Smooth muscle cell (in vitro differentiated cells): ENCODE data around the gene B4GALT2. TPM values are rescaled to one million over a fixed set of nuclear protein-coding genes. Genes with fewer than 3 reads are reported as not detected.

ENCODE experiments used
- DNase-seq: peaks from one replicate; lab custom pipeline; 2025; ENCODE audit not compliant: unreplicated experiment; lab: John Stamatoyannopoulos, UW
- H2AFZ ChIP-seq: fragments of 200-600 bp; sonication (generic); 2 replicates; pipeline ENCODE4 v1.6.0; 2016; ENCODE audit warnings: antibody characterized with exemption, low read depth, mild to moderate bottlenecking
- H3F3A ChIP-seq: fragments of 200-600 bp; sonication (generic); 2 replicates; pipeline ENCODE4 v1.6.0; 2017; ENCODE audit warnings: antibody characterized with exemption, low read depth
- H3K27ac ChIP-seq: fragments of 200-600 bp; sonication (generic); 2 replicates; pipeline ENCODE4 v1.5.1; 2016; ENCODE audit warnings: low read depth, mild to moderate bottlenecking
- H3K27me3 ChIP-seq: fragments of 200-600 bp; sonication (generic); 2 replicates; pipeline ENCODE4 v1.6.1; 2016; ENCODE audit warnings: low read depth, mild to moderate bottlenecking
- H3K36me3 ChIP-seq: fragments of 200-600 bp; sonication (generic); 2 replicates; pipeline ENCODE4 v1.5.1; 2016; ENCODE audit warnings: low read depth
- H3K4me1 ChIP-seq: fragments of 200-600 bp; sonication (generic); 2 replicates; pipeline ENCODE4 v1.5.1; 2016; ENCODE audit warnings: low read depth
- H3K4me2 ChIP-seq: fragments of 200-600 bp; sonication (generic); 2 replicates; pipeline ENCODE4 v1.6.0; 2016; ENCODE audit warnings: mild to moderate bottlenecking
- H3K4me3 ChIP-seq: fragments of 200-600 bp; sonication (generic); 2 replicates; pipeline ENCODE4 v1.5.1; 2016; ENCODE audit warnings: mild to moderate bottlenecking
- H3K79me2 ChIP-seq: fragments of 200-600 bp; sonication (generic); 2 replicates; pipeline ENCODE4 v1.6.0; 2016; ENCODE audit warnings: low read depth, mild to moderate bottlenecking
- H3K9ac ChIP-seq: fragments of 200-600 bp; sonication (generic); 2 replicates; pipeline ENCODE4 v1.6.0; 2016; ENCODE audit warnings: low read depth
- H3K9me3 ChIP-seq: fragments of 200-600 bp; sonication (generic); replicated peaks from 2 replicates; pipeline ENCODE4 v1.5.1; 2016; ENCODE audit warnings: low read depth
- H4K20me1 ChIP-seq: fragments of 200-600 bp; sonication (generic); 2 replicates; pipeline ENCODE4 v1.6.0; 2016; ENCODE audit warnings: low read depth
- WGBS: methylation state at CpG from one replicate; pipeline ENCODE4 v1.1.7; 2016; ENCODE audit warnings: low lambda C conversion rate; 5-methylcytosine and 5-hydroxymethylcytosine counted together
- polyA plus RNA-seq: library from polyadenylated mRNA; unstranded; fragments of >200 nt; fragmentation: Nextera tagmentation; extraction: Ambion mirVana; gene quantifications from 2 replicates; pipeline ENCODE4 v1.2.1, GENCODE V29; 2016
- total RNA-seq: library from RNA; depleted of rRNA; stranded (reverse); fragments of >200 nt; gene quantifications from 2 replicates; pipeline ENCODE4 v1.2.3, GENCODE V29; 2014
- TF ChIP-seq, protein P1 (sequence below): fragments of 200-600 bp; sonication (generic); IDR thresholded peaks from 2 replicates; pipeline ENCODE4 v1.5.1; 2017; ENCODE audit warnings: borderline replicate concordance, mild to moderate bottlenecking, antibody characterized with exemption; ENCODE audit not compliant: insufficient read depth, poor library complexity, severe bottlenecking

Gene B4GALT2
- total and polyA plus RNA-seq, 2 experiments from 2014 or later: 52.4 to 135 TPM

DNA sequence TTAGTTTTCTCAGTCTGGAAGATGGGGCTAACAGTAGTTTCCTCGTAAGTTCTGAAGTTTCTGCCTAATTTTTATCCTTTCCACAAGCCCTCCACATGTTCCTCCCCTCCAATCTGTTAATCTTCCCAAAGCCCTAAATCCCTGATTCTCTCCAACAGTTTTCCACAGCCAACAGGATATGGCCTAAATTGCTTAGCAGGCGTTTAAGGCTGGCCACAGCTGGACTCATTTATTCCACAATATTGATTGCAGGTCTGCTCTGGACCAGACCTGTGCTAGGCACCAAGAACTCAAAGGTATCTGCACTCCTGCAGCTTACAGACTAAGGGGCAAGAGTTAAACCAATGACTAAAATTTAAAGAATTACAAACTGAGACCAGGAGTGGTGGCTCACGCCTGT, 48.3 kb downstream of the B4GALT2 start:
- H3K27ac ChIP-seq: no peak overlapping the region
- H4K20me1 ChIP-seq: no peaks in the 10 kb centered on the region
- TF ChIP-seq, protein P1, sequence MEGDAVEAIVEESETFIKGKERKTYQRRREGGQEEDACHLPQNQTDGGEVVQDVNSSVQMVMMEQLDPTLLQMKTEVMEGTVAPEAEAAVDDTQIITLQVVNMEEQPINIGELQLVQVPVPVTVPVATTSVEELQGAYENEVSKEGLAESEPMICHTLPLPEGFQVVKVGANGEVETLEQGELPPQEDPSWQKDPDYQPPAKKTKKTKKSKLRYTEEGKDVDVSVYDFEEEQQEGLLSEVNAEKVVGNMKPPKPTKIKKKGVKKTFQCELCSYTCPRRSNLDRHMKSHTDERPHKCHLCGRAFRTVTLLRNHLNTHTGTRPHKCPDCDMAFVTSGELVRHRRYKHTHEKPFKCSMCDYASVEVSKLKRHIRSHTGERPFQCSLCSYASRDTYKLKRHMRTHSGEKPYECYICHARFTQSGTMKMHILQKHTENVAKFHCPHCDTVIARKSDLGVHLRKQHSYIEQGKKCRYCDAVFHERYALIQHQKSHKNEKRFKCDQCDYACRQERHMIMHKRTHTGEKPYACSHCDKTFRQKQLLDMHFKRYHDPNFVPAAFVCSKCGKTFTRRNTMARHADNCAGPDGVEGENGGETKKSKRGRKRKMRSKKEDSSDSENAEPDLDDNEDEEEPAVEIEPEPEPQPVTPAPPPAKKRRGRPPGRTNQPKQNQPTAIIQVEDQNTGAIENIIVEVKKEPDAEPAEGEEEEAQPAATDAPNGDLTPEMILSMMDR: no peak
- peaks cover 14% of the 10 kb centered on the region for H3K4me1 ChIP-seq
- no peaks in the 10 kb centered on the region for H3K9me3 ChIP-seq
- H3K27me3 ChIP-seq: no peaks in the 10 kb centered on the region
- H3K36me3 ChIP-seq: no peaks in the 10 kb centered on the region
- H3K79me2 ChIP-seq: peaks cover 25% of the 10 kb centered on the region
- H3F3A ChIP-seq: peaks cover 5% of the 10 kb centered on the region
- H3K4me2 ChIP-seq: no peak overlapping the region
- no peak for DNase-seq
- H2AFZ ChIP-seq: no peak overlapping the region
- H3K4me3 ChIP-seq: no peak overlapping the region
- WGBS: 63% methylated on average over 3 of the region's 3 CpGs
- no peak overlapping the region for H3K9ac ChIP-seq

DNA sequence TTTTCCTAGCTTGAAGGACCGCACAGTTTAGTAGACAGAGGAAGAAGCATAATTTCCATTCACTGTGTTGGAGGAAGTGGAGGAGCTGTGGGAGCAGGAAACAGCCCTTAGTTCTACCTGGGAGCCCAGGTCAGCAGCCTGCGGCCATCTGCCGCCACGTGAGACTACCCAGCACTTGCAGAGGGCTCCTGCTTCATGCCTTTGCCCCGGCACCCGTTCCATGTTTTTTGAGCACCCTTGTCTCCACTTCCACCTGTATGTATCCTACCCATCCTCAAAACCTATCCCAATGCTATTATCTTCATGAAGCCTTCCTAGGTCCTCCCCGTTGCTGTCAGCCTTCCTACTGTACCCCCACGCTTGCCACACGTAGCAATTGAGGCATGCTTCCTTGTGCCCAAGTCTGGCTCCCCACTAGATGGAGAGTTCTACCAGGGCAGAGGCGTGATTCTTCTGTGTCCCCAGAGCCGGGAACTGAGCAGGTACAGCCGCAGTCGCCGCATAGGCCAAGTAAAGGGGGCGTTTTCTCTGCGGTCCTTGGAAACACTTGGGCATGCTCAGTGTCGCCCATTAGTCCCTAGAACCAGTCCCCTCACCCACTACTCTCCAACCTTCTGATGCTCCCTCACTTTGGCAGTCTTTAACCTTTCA, 50.4 kb downstream of the B4GALT2 start:
- H3K4me2 ChIP-seq: peak overlapping the region; percentile 92
- no peaks in the 10 kb centered on the region for H3K27me3 ChIP-seq
- peak overlapping the region; percentile 84 for H3K9ac ChIP-seq
- H3K27ac ChIP-seq: peak overlapping the region; percentile 85
- no peaks in the 10 kb centered on the region for H3K9me3 ChIP-seq
- TF ChIP-seq, protein P1: no peak
- DNase-seq: no peak
- 40% methylated on average over 17 of the region's 17 CpGs for WGBS
- H3K4me3 ChIP-seq: peak overlapping the region; percentile 92
- H3K79me2 ChIP-seq: peaks cover 25% of the 10 kb centered on the region
- peaks cover 5% of the 10 kb centered on the region for H3F3A ChIP-seq
- H4K20me1 ChIP-seq: no peaks in the 10 kb centered on the region
- no peaks in the 10 kb centered on the region for H3K36me3 ChIP-seq
- peak overlapping the region; percentile 56 for H2AFZ ChIP-seq
- H3K4me1 ChIP-seq: peaks cover 16% of the 10 kb centered on the region

DNA sequence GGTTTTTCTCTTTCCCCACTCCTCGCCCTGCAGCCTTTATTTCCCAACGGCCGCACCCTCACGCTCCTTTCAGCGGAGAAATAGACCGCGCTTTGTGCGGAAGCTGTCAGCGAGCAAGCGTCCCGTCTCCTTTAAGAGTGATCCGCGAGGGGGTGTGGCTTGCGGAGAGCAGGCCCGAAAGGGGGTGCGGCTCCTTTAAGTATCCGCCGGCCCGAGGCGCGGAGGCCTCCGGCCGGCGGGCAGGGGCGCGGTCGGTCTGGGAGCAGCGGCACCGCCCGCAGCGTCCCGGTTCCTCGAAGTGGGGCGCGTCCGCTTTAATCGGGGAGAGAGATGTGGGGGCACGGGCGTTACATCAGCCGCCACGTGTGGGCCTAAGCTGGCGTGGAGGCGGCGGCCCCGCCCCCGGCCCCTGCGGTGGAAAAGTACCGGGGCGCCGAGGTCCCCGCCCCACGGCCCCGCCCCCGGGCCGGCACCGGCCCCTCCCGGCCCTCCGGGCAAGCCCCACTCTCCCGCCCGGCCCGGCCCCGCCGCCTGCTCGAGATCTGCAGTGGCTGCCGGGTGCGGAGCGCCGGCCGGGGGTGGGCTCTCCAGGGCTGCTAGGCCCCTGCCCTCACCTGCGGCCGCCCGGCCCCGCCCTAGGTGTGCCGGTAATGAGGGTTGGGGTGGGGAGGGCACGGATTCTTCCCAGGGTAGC, 51.0 kb downstream of the B4GALT2 start:
- H2AFZ ChIP-seq: peak overlapping the region; percentile 56
- 1% methylated on average over 49 of the region's 75 CpGs for WGBS
- no peaks in the 10 kb centered on the region for H3K9me3 ChIP-seq
- H4K20me1 ChIP-seq: no peaks in the 10 kb centered on the region
- peak overlapping the region; percentile 85 for H3K27ac ChIP-seq
- peaks cover 16% of the 10 kb centered on the region for H3K4me1 ChIP-seq
- peaks cover 5% of the 10 kb centered on the region for H3F3A ChIP-seq
- peak overlapping the region; percentile 92 for H3K4me3 ChIP-seq
- no peaks in the 10 kb centered on the region for H3K36me3 ChIP-seq
- peak overlapping the region; percentile 92 for H3K4me2 ChIP-seq
- DNase-seq: peak; percentile 93
- TF ChIP-seq, protein P1: no peak
- H3K79me2 ChIP-seq: peaks cover 25% of the 10 kb centered on the region
- H3K9ac ChIP-seq: peak overlapping the region; percentile 84
- no peaks in the 10 kb centered on the region for H3K27me3 ChIP-seq
